Amygdala (tissue), 56 donors: ENCODE data around the gene PRDX6.

Source experiments
- DNase-seq, 56 donors: peaks; one replicate each; lab custom pipeline; 2025; lab: John Stamatoyannopoulos, UW

Gene PRDX6

GRCh38 chr1:173536223-173536622 is 59.1 kb downstream of the PRDX6 start:
- DNase-seq: no peak
